GM21526 (cell line): ENCODE measurements around the gene GNA14.
"Not testable (repeated sequence)": the region's sequence is repeated elsewhere in the genome, so short reads cannot be mapped to it uniquely, and the experiment has no call there.

Experiments used
- ATAC-seq: cut with Tn5 transposase; IDR thresholded peaks from one replicate; pipeline ENCODE4 v1.9.1; 2021; ENCODE audit warnings: moderate library complexity; ENCODE audit not compliant: unreplicated experiment, low FRiP score

Gene GNA14

DNA sequence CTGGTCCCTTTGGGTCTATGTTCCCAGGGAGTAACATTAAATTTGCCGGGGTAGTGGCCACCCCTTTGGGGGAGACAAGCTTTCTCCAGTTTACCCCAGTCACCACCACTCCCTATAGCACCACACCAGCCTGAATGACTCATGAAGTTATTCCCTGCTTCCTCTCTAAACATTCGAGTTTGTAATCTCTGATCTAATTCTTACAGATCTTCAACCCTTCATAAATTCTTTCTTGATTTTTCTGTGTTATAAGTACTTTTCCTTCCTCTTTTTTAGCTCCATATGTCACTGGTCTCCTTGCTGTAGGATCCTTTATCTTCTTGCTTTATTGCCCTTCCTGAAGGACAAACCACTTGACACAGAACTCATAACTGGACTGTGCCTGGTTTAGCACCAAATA, 55.6 kb downstream of the GNA14 start:
- no peak for ATAC-seq

DNA sequence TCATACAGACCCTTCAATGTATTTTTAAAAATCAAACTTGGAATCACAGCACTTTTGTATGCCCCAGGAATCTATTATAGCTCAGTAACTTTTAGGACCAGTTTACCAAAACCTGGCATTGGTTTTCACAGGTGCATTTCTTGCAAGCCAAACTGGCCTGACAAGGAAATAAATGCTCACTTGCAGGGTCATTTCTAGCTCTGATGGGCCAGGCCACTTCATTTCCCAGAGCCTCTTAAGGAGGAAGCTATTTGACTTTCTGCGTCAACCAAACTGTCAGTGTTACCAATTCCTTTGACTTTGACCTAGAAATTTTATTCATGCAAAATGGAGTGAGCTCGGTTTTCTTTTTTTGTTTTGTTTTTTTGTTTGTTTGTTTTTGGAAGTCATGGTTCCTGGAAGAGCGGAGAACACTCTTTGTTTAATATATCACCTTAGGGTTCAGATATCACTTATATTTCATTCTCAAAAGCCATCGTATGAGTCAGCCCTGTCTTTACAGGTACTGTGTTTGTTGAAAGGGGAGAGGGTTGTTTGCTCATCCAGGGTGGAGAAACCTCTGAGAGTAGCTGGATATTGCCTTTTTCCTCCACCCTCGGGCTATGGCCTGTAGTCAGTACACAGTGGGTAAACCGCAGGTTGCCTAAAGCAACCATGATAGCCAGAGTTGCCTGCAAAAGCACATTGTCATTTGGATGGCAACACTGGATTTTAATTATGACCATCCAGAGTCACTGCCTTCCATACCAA, 58.9 kb downstream of the GNA14 start:
- no peak for ATAC-seq

DNA sequence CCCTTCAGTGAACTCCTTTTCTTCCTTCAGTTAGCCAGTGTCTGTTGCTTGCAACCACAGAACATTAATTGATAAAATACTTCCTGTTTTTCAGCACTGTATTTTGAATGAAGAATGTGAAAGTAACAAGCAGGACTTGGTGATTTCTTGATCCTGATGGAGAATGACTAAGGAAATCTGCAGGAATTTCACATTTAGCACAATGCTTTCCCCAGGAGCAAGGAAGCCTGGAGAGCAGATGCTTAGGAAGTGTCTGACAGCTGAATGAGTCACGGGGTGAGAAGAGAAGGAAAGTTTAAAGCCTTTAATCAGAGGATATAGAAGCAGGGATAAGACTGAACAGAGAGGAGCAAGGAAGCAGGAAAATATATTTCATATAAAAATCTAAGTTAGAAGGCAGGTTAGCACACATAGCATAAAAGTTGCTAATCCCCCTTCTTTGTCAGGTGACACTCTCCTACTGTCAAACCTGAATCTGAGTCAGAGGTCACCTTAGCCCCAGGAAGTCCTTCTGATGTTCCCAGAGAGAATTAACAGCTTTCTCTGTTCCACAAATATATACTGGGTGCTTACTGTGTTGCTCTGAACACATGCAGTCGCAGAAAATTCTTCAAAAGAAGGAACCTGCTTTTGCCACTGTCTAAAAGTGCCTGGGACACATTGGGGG, 59.7 kb downstream of the GNA14 start:
- ATAC-seq = no peak

DNA sequence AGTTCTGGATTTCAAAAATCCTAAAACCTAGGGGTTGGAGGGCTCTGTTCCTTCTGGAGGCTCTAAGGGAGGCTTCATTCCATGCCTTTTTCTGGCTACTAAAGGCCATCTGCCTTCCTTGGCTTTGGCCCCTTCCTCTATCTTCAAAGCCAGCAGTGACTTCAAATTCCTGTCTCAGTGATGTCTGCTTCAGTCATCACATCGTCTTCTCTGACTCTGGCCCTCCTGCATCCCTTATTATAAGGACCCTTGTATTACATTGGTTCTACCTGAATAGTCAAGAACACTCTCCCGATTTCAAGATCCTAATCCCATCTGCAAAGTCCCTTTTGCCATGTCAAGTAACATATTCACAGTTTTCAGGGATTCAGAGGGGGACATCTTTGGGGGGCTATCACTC, 60.3 kb downstream of the GNA14 start:
- ATAC-seq = no peak

DNA sequence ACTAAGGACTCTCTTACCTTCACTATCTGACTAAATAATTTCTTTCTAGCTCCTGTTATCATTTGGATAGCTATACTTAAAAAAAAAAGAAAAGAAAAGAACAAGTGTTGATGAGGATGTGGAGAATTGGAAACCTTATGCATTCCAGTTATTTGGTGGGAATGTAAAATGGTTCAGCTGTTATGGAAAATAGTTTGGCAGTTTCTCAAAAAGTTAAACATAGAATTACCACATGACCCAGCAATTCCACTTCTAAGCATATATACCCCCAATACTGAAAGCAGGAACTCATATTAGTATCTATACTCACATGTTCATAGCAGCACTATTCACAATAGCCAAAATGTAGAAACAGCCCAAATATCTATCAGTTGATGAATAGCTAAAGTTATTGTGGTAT, 61.1 kb downstream of the GNA14 start:
- ATAC-seq = no peak

DNA sequence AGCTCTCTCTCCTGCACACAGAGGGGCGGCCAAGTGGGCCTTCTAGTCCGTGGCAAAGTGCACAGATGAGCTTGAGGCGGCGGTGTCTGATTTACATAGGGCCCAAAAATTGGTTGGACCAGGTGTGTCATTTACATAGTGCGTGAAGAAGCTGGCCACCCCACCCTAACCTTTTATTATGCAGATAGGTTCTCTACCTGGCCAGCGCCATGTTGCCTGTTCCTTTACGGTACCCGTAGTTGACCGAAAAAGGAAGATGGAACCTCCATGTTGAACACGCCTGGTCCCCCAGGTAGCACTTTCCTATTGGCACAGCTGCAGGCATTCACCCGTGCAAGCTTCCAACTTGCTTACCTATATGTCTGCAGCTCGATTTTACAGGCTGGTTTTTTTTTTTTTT, 61.5 kb downstream of the GNA14 start:
- no peak for ATAC-seq

DNA sequence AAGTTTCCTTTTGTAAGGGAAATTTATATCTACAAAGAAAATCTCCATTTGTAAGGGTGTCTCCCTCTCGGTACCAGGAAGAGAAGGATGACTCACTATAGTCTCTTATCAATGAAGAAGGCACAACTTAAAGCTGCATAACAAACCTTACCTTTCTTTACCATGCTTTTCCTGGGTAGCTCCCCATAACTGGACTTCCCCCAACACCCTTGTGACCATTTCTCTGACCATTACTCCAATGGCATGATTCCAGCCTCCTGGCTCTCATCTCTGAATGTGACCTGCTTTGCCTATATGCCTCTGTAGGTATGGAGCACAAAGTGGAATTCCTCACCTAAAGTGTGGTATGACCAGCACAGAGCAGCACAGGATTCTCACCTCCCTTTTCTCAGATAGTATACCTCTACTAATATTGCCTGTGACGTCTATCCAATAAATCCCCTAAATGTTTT, 62.8 kb downstream of the GNA14 start:
- no peak for ATAC-seq

DNA sequence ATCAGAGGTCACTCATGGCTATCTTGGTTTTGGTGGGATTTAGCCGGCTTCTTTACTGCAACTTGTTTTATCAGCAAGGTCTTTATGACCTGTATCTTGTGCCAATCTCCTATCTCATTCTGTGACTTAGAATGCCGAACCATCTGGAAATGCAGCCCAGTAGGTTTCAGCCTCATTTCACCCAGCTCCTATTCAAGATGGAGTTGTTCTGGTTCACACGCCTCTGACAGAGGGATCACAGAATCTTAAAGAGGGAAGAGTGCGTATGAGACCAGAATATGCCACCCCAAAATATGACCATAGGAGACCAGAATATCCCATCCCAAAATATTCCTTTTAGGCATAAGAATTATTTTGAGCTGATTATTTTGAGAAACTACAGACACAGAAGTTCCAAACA, 63.2 kb downstream of the GNA14 start:
- ATAC-seq = not testable (repeated sequence)

DNA sequence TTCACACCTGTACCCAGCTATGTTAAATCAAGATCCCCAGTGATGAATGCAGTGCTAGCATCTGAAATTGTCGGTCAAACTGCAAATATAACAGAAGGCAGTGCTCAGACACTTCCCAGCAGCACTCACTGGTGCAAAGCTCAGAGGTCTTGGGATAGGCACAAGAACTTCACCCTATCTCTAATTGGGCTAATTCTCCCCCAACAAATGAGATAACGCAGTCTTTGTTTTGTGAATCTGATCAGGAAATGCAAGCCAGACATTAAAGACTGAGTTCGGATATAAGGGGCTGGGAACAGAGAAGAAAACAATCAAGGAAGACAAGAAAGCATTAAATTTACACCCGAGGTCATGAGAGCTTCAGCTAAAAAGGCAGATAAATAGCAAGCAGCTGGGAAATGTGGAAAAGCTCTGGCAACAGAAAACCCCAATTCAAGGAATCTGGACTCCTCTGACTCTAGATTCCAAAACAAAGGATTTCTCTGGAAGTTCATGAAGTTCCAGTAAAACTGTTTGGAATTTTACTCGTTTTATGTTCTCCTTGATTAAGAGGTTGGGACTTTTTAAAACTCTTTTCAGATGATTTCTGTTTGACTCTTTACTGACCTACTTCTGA, 65.1 kb downstream of the GNA14 start:
- ATAC-seq = no peak

DNA sequence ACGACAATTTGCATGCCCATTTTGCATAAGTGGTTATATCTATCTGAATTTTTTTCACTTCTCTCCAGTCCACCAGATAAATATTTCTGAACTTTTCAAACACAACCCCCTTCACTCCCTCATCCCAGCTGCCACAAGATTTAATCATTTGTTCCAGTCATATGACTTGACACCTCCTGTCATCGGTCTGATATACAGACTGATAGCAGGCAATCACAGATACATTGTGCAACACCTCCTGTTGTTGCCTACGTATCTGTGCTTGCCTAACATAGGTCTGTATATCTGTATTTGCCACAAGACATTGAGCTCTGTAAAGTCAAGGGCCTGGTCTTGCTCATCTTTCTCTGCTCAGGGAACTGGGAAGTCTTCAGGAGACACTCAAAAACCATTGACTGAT, 65.6 kb downstream of the GNA14 start:
- no peak for ATAC-seq

DNA sequence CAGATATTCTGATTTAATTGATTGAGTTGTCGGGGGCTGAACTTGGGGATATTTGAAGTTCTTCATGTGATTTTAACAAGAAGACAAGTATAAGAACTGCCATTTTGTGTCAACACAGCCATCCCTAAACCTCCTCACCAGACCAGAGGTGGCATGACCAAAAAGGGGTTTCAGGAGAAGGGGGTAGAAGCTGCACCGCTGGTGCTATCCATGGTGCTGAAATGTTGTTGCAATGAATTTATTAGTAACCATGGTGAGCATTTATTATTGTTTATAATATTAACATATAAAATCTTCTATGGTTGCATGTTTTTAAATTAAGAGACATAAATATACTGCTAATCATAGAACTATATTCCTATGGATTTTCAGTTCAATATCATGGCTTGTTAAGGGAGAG, 72.3 kb downstream of the GNA14 start:
- ATAC-seq = no peak

DNA sequence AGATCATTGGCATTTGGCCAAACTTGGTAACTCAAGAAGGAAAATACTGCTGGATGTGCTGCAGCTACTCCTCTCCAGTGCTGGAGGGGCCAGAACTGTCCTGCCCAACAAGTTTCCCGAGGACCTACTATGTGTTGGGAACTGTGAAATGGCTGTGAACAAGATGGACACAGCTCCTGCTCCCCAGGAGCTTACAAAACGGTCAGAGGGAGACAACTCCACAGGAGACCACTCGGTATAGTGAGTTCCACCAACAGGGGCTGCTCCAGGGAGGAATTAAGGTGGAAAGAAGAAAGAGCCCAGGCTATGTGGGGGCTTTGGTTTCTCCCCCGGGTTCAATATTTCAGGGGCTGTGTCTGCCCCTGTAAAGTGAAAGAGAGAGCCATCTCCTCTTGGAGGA, 78.8 kb downstream of the GNA14 start:
- ATAC-seq = no peak

DNA sequence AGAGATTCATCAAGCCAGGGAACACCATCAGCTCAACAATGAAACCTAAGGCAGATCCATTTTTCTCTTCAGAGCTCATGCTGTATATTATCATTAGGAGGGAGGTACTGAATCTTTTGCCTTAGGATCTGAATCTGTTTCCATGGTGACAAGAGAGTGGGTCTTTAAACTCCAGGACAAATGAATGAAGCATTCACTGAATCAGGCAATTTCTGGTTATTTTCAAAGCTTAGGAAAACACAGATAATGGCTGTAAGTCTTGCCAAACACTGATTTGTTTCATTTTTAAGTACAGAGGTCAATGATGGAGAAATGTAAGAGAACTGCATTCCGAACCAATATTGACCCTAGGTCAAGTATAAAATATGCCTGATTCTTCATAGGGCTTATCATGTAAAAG, 84.9 kb downstream of the GNA14 start:
- ATAC-seq = no peak

DNA sequence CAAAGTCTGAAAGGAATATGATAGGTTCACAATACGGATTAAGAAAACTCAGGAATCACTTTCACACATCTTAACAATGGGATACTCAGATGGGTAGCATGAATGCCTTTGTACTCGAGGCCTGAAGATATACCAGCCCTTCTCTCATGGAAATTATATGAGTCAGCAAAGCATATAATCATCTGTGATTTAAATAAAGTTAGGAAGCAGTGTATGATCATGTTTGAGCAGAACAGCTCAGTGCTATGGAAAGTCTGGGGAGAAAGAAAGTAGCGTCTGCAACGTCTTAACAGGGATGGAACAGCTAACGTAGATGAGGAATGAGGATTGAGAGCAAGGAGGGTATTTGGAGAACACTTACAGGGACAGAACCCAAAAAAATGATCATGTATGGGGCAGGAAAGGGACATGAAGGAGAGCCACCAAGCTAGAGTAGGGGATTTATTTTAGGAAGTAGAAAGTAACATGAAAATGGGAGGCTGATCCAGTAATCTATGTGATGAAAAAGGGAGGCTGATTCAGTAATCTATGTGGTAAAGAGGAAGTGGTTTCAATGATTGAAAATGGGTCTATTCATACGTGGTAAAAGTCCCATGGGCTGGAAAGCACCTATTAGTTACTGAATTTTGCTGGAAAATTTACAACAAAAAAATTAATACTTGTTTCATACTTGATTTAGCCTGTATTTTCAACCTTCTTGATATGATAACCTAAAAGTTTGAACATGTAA, 85.9 kb downstream of the GNA14 start:
- no peak for ATAC-seq

DNA sequence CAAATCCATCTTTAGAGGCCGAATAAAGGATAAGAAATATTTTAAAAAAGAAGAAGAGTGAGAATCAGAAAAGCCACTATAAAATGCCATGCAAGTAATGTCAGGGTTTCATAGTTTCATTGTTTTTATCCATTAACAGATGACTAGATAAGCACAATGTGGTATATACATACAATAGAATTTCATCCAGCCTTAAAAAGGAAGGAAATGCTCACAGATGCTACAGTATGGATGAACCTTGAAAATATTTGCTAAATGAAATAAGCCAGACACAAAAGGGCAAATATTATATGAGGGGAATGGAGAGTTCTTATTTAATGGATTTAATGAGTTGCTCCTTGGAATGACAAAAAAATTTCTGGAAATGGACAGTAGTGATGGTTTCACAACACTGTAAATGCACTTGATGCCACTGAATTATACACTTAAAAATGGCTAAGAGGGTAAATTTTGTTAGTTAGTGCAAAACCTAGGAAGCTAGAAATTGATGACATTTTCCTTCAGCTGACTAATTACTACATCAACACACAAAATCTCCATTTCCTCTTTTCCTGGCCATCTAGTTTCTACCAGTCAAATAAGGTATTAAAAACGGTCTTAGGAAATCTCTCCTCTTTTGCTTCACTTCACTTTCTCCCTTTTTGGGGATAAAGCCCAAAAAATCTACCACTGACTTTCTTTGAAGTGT, 86.6 kb downstream of the GNA14 start:
- ATAC-seq = no peak

DNA sequence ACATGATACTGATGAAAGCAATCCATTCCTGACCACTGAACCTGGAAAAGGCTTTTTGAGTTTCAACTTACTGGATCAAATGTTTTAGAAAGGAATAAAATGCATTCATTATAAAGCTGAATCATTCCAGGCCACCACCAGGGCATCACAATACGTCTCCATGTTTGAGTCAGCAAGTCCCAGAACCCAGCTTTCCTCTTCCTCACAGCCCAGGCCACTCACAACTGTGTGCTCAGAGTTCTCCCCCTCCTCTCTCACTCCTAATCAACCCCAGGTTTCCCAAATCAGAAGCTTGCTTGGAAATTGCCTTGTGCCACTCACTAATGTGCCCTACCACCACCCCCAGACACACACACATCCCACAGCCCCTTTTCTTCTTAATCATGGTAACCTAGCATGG, 91.7 kb downstream of the GNA14 start:
- no peak for ATAC-seq

DNA sequence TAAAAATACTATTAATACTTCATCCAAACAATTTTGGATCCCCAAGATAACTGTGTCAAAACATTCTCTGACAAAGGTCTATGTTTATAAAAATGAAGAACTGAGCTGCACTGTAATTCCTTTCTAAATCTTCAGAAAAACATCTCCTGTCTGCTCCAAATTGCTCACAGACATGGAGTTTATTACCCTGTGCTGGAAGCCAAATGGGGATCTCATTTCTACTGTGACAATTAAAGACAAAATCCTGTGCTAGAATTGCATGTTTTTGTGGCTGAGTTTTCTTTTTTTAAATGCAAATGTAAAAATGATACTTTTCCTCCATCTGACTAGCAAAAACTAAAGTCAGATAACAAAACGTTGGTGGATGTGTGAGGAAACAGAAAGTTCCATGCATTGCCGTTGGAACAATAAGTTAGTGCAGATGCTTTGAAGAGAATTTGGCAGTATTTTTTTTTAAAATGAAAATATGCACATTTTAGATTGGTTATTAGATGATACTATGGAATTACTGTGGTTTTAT, 93.5 kb downstream of the GNA14 start:
- no peak for ATAC-seq

DNA sequence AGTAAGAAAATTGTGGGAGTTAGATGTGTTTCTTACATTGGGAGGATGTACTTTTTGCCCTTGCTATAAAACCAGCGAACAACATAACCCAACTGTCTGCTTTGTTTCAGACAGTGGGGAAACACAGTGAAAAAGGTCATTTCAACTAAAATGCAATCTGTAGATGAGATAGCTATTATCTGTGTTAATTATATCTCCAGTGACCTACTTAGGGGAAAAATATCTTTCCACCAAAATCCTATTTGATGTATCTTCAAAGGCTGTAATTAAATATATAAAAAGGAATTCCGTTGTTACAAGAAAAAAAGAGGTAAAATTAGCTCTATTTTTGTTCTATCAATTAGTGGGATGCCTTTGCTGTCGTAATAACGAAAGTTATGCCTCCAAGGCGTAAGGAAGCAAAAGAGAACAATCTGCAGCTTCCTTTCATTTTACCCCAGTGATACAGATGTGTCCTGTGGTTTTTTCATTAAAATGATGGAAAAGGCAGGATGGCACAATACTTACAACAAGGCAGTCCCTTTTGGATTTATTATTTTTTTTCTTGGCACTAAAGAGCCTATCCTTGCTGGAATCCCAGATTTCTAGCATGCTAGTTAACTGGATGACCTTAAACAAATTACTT, 100.9 kb downstream of the GNA14 start:
- ATAC-seq = no peak

DNA sequence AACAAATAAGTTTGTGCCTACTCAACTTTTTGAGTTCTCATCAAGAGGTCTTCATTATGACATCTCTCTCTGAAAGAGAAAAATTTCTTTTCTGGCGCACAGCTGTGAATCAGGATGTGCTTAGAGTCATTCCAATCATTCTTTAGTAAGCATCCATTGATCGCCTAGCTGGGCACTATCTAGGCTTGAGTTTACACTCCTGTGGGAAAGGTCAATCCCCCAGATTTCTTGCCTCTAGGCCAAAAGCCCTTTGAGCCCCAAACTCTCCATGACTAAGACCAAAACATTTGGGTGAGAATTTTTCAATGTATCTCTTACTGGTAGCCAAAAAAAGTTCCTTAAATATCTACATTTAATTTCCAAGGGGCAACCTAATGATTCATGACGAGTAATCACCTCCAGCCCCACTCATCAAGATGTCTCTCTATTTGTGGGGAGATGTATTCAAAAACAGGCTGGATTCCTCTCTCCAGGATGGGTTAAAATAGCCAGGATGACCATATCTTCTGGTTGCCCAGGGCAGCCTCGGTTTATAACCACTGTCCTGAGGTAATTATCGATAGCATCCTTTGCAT, 101.7 kb downstream of the GNA14 start:
- ATAC-seq = no peak

DNA sequence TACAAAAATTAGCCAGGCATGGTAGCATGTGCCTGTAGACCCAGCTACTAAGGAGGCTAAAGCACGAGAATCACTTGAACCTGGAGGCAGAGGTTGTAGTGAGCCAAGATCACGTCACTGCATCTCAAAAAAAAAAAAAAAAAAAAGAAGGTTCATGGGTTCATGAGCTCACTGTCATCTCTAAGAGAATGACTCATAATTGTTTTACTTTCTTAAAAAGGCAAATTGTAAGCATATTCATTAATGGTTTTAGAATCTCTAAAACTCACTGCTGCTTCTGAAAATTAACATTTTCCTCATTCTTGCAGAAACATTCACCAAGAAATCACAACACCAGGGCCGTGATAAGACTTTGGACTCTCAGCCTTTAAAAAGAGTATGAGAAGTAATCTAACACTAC, 103.6 kb downstream of the GNA14 start:
- ATAC-seq = no peak
